DND-41 (cell line): Measurements from ENCODE around the gene DYNC1H1.

Source experiments
- ATAC-seq: fragments of 200-7000 bp; cut with Tn5 transposase; 3 replicates; pipeline ENCODE4 v1.9.1; 2021; ENCODE audit warnings: low read depth; ENCODE audit not compliant: insufficient read depth
- DNase-seq: peaks from one replicate; pipeline ENCODE4 v3.0.0-alpha.2; 2020
- H2AFZ ChIP-seq: 2 replicates; pipeline ENCODE4 v1.6.0; 2012; ENCODE audit warnings: low read depth, low read length
- H3K27ac ChIP-seq: 2 replicates; pipeline ENCODE4 v1.5.1; 2012; ENCODE audit warnings: low read length, inconsistent platforms
- H3K27me3 ChIP-seq: fragments of 200-600 bp; sonication (generic); 2 replicates; pipeline ENCODE4 v1.6.0; 2012; ENCODE audit warnings: low read length, mild to moderate bottlenecking, inconsistent platforms; ENCODE audit not compliant: insufficient read depth, poor library complexity
- H3K36me3 ChIP-seq: 2 replicates; pipeline ENCODE4 v1.5.1; 2012; ENCODE audit warnings: low read length, inconsistent platforms; ENCODE audit not compliant: insufficient read depth
- H3K4me1 ChIP-seq: 2 replicates; pipeline ENCODE4 v1.5.1; 2012; ENCODE audit warnings: mild to moderate bottlenecking, low read length; ENCODE audit not compliant: insufficient read depth
- H3K4me2 ChIP-seq: 2 replicates; pipeline ENCODE4 v1.6.0; 2012; ENCODE audit warnings: mild to moderate bottlenecking, moderate library complexity, low read length, inconsistent platforms; ENCODE audit not compliant: insufficient read depth
- H3K4me3 ChIP-seq, 2 experiments: fragments of 200-600 bp in 1 of 2; shearing (Covaris generic) in 1 of 2; 2 replicates each; pipeline ENCODE4 v1.5.1; 2012 to 2016; ENCODE audit warnings: inconsistent platforms in 2 of 2, low read length in 2 of 2, mild to moderate bottlenecking in 2 of 2, low read depth in 1 of 2, moderate library complexity in 1 of 2
- H3K79me2 ChIP-seq: 2 replicates; pipeline ENCODE4 v1.6.0; 2012; ENCODE audit warnings: low read length, inconsistent platforms; ENCODE audit not compliant: insufficient read depth
- H3K9ac ChIP-seq: 2 replicates; pipeline ENCODE4 v1.6.0; 2012; ENCODE audit warnings: low read depth, mild to moderate bottlenecking, inconsistent platforms, low read length, moderate library complexity
- H3K9me3 ChIP-seq: 2 replicates; pipeline ENCODE4 v1.5.1; 2012; ENCODE audit warnings: low read length, moderate library complexity, mild to moderate bottlenecking, inconsistent platforms; ENCODE audit not compliant: insufficient read depth, severe bottlenecking
- H4K20me1 ChIP-seq: 2 replicates; pipeline ENCODE4 v1.6.0; 2012; ENCODE audit warnings: low read length; ENCODE audit not compliant: insufficient read depth
- CTCF ChIP-seq: IDR thresholded peaks from 2 replicates; pipeline ENCODE4 v1.5.1; 2012; ENCODE audit warnings: borderline replicate concordance, low read length, moderate library complexity, mild to moderate bottlenecking; ENCODE audit not compliant: poor library complexity, severe bottlenecking; ENCODE audit errors: extremely low read depth
- EZH2 ChIP-seq: IDR thresholded peaks from 3 replicates; pipeline ENCODE4 v1.6.1; 2012; ENCODE audit warnings: borderline replicate concordance, low read depth, mild to moderate bottlenecking, moderate library complexity, low read length, inconsistent platforms; ENCODE audit not compliant: severe bottlenecking

DYNC1H1 gene

GRCh38 chr14:101988377-101988776, 24.0 kb downstream of the DYNC1H1 start:
- no peak overlapping the region for H3K4me3 ChIP-seq
- no peak overlapping the region for H2AFZ ChIP-seq
- no peak overlapping the region for H3K9ac ChIP-seq
- peaks cover 84% of the 10 kb centered on the region for H3K36me3 ChIP-seq
- no peak overlapping the region for H3K27ac ChIP-seq
- no peak for ATAC-seq
- H3K27me3 ChIP-seq = no peaks in the 10 kb centered on the region
- no peaks in the 10 kb centered on the region for H3K4me1 ChIP-seq
- H3K9me3 ChIP-seq = no peaks in the 10 kb centered on the region
- H3K4me2 ChIP-seq = no peak overlapping the region
- no peak for DNase-seq
- H4K20me1 ChIP-seq = peaks cover 27% of the 10 kb centered on the region; the same call in 1 of the 2 replicates
- TF ChIP-seq CTCF (no peak), EZH2 (no peak)
- peaks cover 8% of the 10 kb centered on the region; the same call in 1 of the 2 replicates for H3K79me2 ChIP-seq

GRCh38 chr14:101991352-101991751, 27.0 kb downstream of the DYNC1H1 start:
- no peak overlapping the region for H3K9ac ChIP-seq
- no peaks in the 10 kb centered on the region for H3K9me3 ChIP-seq
- TF ChIP-seq EZH2 (no peak), CTCF (no peak)
- DNase-seq = no peak
- H3K79me2 ChIP-seq = peaks cover 6% of the 10 kb centered on the region; the same call in 1 of the 2 replicates
- no peak for ATAC-seq
- peaks cover 95% of the 10 kb centered on the region for H3K36me3 ChIP-seq
- H3K4me2 ChIP-seq = no peak overlapping the region
- H3K4me1 ChIP-seq = no peaks in the 10 kb centered on the region
- H4K20me1 ChIP-seq = peaks cover 20% of the 10 kb centered on the region; the same call in 1 of the 2 replicates
- no peak overlapping the region for H2AFZ ChIP-seq
- no peaks in the 10 kb centered on the region for H3K27me3 ChIP-seq
- H3K27ac ChIP-seq = no peak overlapping the region
- no peak overlapping the region for H3K4me3 ChIP-seq

- DNase-seq = no peak
- Histone ChIP-seq H3K27ac (no peak overlapping the region), H3K36me3 (peaks cover 95% of the 10 kb centered on the region), H3K4me3 (no peak overlapping the region), H3K9ac (no peak overlapping the region), H3K27me3 (no peaks in the 10 kb centered on the region), H4K20me1 (peaks cover 18% of the 10 kb centered on the region; the same call in 1 of the 2 replicates), H3K9me3 (no peaks in the 10 kb centered on the region), H3K4me1 (no peaks in the 10 kb centered on the region), H3K79me2 (no peaks in the 10 kb centered on the region; the same call in 1 of the 2 replicates), H3K4me2 (no peak overlapping the region), H2AFZ (no peak overlapping the region)
- TF ChIP-seq CTCF = no peak
- TF ChIP-seq EZH2 = no peak
- no peak for ATAC-seq
These were observed 28.3 kb downstream of the DYNC1H1 start for GRCh38 chr14:101992708-101993107.
